KMS-11 (cell line): ENCODE results near the gene BTAF1.

ENCODE experiments used
- H2AFZ ChIP-seq: fragments of 200-600 bp; sonication (generic); 2 replicates; pipeline ENCODE4 v1.6.1; 2016; ENCODE audit warnings: antibody characterized with exemption, mixed run types, low read depth
- H3K27ac ChIP-seq: fragments of 200-600 bp; sonication (generic); 2 replicates; pipeline ENCODE4 v1.6.1; 2016; ENCODE audit warnings: mild to moderate bottlenecking, mixed run types
- H3K27me3 ChIP-seq: fragments of 200-600 bp; sonication (generic); 2 replicates; pipeline ENCODE4 v1.6.1; 2017; ENCODE audit warnings: mild to moderate bottlenecking, low read depth, mixed run types, moderate library complexity; ENCODE audit not compliant: insufficient read depth
- H3K36me3 ChIP-seq: fragments of 200-600 bp; sonication (generic); 2 replicates; pipeline ENCODE4 v1.6.1; 2017; ENCODE audit warnings: mild to moderate bottlenecking, mixed run types; ENCODE audit not compliant: insufficient read depth
- H3K4me1 ChIP-seq: fragments of 200-600 bp; sonication (generic); 2 replicates; pipeline ENCODE4 v1.6.1; 2016; ENCODE audit warnings: mild to moderate bottlenecking, low read depth, mixed run types; ENCODE audit not compliant: poor library complexity, severe bottlenecking
- H3K4me2 ChIP-seq: fragments of 200-600 bp; sonication (generic); 2 replicates; pipeline ENCODE4 v1.7.0; 2016; ENCODE audit warnings: mild to moderate bottlenecking, mixed run types
- H3K4me3 ChIP-seq: fragments of 200-600 bp; sonication (generic); IDR thresholded peaks from 2 replicates; pipeline ENCODE4 v1.6.1; 2017; ENCODE audit warnings: low read depth, low read length, mixed read lengths; ENCODE audit not compliant: insufficient read depth
- H3K79me2 ChIP-seq: fragments of 200-600 bp; sonication (generic); 2 replicates; pipeline ENCODE4 v1.6.1; 2016; ENCODE audit warnings: low read depth, mixed run types; ENCODE audit not compliant: insufficient read depth
- H3K9ac ChIP-seq: fragments of 200-600 bp; sonication (generic); 2 replicates; pipeline ENCODE4 v1.6.1; 2016; ENCODE audit warnings: mild to moderate bottlenecking, mixed run types
- H4K20me1 ChIP-seq: fragments of 200-600 bp; sonication (generic); 2 replicates; pipeline ENCODE4 v1.6.1; 2016; ENCODE audit warnings: mild to moderate bottlenecking, mixed run types; ENCODE audit not compliant: insufficient read depth
- TF ChIP-seq, protein P1 (sequence below): fragments of 200-600 bp; sonication (generic); conservative IDR thresholded peaks from 2 replicates; pipeline ENCODE4 v1.6.1; 2017; ENCODE audit warnings: low read depth, mild to moderate bottlenecking, antibody characterized with exemption, low read length, moderate library complexity, mixed read lengths

The BTAF1 gene

DNA sequence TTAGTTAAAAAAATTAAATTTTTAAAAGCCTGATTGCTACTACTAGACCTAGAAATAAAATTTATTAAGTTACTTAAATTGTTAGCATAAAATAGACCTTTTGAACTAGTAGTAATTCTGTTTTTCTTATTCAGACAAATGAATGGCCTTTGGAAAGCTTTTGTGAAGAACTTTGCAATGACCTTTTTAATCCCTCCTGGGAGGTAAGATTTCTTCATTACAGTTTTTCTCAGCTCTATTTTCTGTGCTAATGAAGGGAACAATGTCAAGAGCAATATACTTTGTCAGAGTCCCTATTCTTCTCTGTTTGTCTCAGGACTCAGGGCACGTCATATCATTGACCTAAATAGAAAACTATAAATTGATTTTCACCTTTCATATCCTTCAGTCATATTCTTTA lies 33.5 kb downstream of the BTAF1 start:
- H3K9ac ChIP-seq, result no peak overlapping the region
- H2AFZ ChIP-seq, result no peak overlapping the region
- no peaks in the 10 kb centered on the region for H4K20me1 ChIP-seq
- no peaks in the 10 kb centered on the region for H3K27me3 ChIP-seq
- H3K27ac ChIP-seq, result no peak overlapping the region
- H3K79me2 ChIP-seq, result no peaks in the 10 kb centered on the region
- TF ChIP-seq, protein P1, sequence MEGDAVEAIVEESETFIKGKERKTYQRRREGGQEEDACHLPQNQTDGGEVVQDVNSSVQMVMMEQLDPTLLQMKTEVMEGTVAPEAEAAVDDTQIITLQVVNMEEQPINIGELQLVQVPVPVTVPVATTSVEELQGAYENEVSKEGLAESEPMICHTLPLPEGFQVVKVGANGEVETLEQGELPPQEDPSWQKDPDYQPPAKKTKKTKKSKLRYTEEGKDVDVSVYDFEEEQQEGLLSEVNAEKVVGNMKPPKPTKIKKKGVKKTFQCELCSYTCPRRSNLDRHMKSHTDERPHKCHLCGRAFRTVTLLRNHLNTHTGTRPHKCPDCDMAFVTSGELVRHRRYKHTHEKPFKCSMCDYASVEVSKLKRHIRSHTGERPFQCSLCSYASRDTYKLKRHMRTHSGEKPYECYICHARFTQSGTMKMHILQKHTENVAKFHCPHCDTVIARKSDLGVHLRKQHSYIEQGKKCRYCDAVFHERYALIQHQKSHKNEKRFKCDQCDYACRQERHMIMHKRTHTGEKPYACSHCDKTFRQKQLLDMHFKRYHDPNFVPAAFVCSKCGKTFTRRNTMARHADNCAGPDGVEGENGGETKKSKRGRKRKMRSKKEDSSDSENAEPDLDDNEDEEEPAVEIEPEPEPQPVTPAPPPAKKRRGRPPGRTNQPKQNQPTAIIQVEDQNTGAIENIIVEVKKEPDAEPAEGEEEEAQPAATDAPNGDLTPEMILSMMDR, result no peak
- peaks cover 9% of the 10 kb centered on the region; the same call in 1 of the 2 replicates for H3K36me3 ChIP-seq
- H3K4me3 ChIP-seq, result no peak overlapping the region
- peaks cover 14% of the 10 kb centered on the region for H3K4me1 ChIP-seq
- no peak overlapping the region for H3K4me2 ChIP-seq

DNA sequence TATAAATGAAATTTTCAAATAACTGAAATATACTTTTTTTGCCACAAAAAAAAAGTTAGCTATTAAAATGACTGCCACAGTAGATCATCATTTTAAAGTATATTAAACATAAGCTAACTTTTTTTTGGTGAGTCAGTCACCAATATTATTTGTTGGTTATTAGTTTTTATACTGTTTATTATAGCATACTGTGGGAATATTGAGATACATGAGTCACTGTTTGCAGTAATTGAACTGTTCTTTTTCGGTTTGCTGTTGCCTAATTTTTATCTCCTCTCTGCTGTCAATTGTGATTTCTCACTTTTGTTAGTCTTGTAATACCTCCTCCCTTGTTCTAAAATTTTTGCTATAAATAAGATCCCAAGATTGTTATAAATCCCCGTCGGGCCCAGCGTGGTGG lies 45.7 kb downstream of the BTAF1 start:
- H3K9ac ChIP-seq, result no peak overlapping the region
- no peaks in the 10 kb centered on the region for H3K79me2 ChIP-seq
- TF ChIP-seq, protein P1, result no peak
- H3K4me3 ChIP-seq, result no peak overlapping the region
- no peak overlapping the region for H3K27ac ChIP-seq
- H2AFZ ChIP-seq, result no peak overlapping the region
- H4K20me1 ChIP-seq, result no peaks in the 10 kb centered on the region
- no peaks in the 10 kb centered on the region for H3K27me3 ChIP-seq
- H3K4me2 ChIP-seq, result no peak overlapping the region
- H3K4me1 ChIP-seq, result peaks cover 18% of the 10 kb centered on the region
- H3K36me3 ChIP-seq, result no peaks in the 10 kb centered on the region

DNA sequence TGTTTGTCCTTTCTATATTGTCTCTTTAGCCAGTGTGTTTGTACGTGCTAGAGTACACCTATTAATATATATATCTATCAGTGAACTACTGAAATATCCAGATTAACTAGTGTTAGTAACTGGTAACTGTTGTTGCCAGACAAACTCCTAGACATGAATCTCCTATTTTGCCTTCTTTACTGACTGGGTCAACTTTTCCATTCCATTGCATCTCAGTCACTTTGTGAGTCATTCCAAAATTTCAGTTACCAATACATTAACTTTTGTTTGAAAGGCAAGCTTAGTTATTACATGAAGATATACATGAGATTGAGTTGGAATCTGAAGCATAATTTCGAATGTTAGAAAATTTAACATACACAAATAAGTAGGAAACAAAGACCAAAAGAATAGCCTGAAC lies 51.4 kb downstream of the BTAF1 start:
- Histone ChIP-seq H3K9ac (no peak overlapping the region), H3K4me2 (no peak overlapping the region), H3K79me2 (no peaks in the 10 kb centered on the region), H3K27me3 (no peaks in the 10 kb centered on the region), H4K20me1 (no peaks in the 10 kb centered on the region), H2AFZ (no peak overlapping the region), H3K4me3 (no peak overlapping the region), H3K27ac (no peak overlapping the region), H3K4me1 (peaks cover 18% of the 10 kb centered on the region), H3K36me3 (no peaks in the 10 kb centered on the region)
- TF ChIP-seq, protein P1, result no peak

DNA sequence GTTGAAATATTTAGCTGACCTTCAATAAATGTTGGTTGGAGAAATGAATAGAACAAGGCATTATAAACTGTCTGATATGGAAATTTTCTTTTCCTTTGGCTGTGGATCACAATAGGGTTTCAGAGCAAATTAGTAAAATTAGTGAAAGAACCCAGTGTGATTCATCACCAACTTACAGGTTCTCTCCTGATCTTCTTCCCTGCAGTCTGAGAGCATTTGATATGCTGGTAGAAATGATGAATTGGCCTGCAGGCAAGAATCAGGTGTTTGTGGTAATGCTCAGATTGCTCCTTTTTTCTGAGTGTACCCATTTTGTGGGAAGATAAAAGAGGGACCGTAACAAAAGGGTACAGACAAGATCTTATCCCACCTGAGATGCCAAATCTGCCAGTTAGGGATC lies 51.9 kb downstream of the BTAF1 start:
- H3K36me3 ChIP-seq, result no peaks in the 10 kb centered on the region
- no peak overlapping the region for H3K9ac ChIP-seq
- H3K4me2 ChIP-seq, result no peak overlapping the region
- no peak overlapping the region for H3K4me3 ChIP-seq
- no peaks in the 10 kb centered on the region for H4K20me1 ChIP-seq
- TF ChIP-seq, protein P1, result no peak
- H3K27me3 ChIP-seq, result no peaks in the 10 kb centered on the region
- peaks cover 18% of the 10 kb centered on the region for H3K4me1 ChIP-seq
- H3K79me2 ChIP-seq, result no peaks in the 10 kb centered on the region
- H2AFZ ChIP-seq, result no peak overlapping the region
- H3K27ac ChIP-seq, result no peak overlapping the region
